GM12878 (cell line): ENCODE results near the gene DNAJC22. TPM values are rescaled to one million over a fixed set of nuclear protein-coding genes. Genes with fewer than 3 reads are reported as not detected.

ENCODE experiments used
- ATAC-seq: fragments of 200-7000 bp; cut with Tn5 transposase; 3 replicates; pipeline ENCODE4 v1.9.1; 2020; ENCODE audit warnings: mild to moderate bottlenecking, moderate library complexity
- BruUV-seq: library from RNA; stranded (reverse); fragments of 400-500 nt; replicated peaks from 2 replicates; lab custom pipeline; 2021; lab: Mats Ljungman, UMichigan
- CTCF ChIA-PET: fragments of 300-600 bp; sonication (Branson Sonifier 250); formaldehyde crosslinking; extraction: SDS; loops from one replicate; lab custom pipeline; 2021; ENCODE audit warnings: inconsistent platforms; lab: Yijun Ruan, JAX
- POLR2A ChIA-PET: fragments of 350-600 bp; formaldehyde crosslinking; extraction: SDS; loops from one replicate; lab custom pipeline; 2021; ENCODE audit warnings: inconsistent platforms; lab: Charles Lee
- RAD21 ChIA-PET: fragments of 300-600 bp; sonication (Branson Sonifier 250); formaldehyde crosslinking; loops from one replicate; lab custom pipeline; 2023; ENCODE audit warnings: antibody characterized with exemption; ENCODE audit not compliant: unreplicated experiment; lab: Charles Lee
- SMC1A ChIA-PET: fragments of 300-600 bp; sonication (Branson Sonifier 250); formaldehyde crosslinking; loops from one replicate; lab custom pipeline; 2023; ENCODE audit not compliant: unreplicated experiment, uncharacterized antibody; lab: Charles Lee
- DNase-seq: peaks from one replicate; pipeline ENCODE4 v3.0.0-alpha.2; 2011; ENCODE audit warnings: low read depth, low spot score
- FAIRE-seq: peaks from 3 replicates; lab custom pipeline; 2011; peaks lifted over from hg19 to GRCh38; lab: Jason Lieb, UNC
- H2AFZ ChIP-seq: 2 replicates; pipeline ENCODE4 v1.6.0; 2011; ENCODE audit warnings: low read depth, low read length, control low read depth; ENCODE audit not compliant: control insufficient read depth
- H3K27ac ChIP-seq: 2 replicates; pipeline ENCODE4 v1.5.1; 2011; ENCODE audit warnings: control low read depth; ENCODE audit not compliant: control insufficient read depth, insufficient read depth
- H3K27me3 ChIP-seq, 2 experiments: replicated peaks in 1 of 2; 2 replicates each; pipeline versions ENCODE4 v1.6.0 to v1.6.1; 2011; ENCODE audit warnings: low read length in 1 of 2; ENCODE audit not compliant: control insufficient read depth in 2 of 2, insufficient read depth in 2 of 2
- H3K36me3 ChIP-seq, 2 experiments: 2 replicates each; pipeline ENCODE4 v1.5.1; 2011; ENCODE audit warnings: low read length in 1 of 2; ENCODE audit not compliant: control insufficient read depth in 2 of 2, insufficient read depth in 2 of 2
- H3K4me1 ChIP-seq: 2 replicates; pipeline ENCODE4 v1.6.1; 2011; ENCODE audit warnings: mild to moderate bottlenecking, low read length, moderate library complexity, mixed read lengths; ENCODE audit not compliant: control insufficient read depth, insufficient read depth
- H3K4me2 ChIP-seq: 2 replicates; pipeline ENCODE4 v1.6.0; 2011; ENCODE audit warnings: control low read depth; ENCODE audit not compliant: control insufficient read depth, insufficient read depth
- H3K4me3 ChIP-seq: fragments of 200-600 bp; sonication (generic); 2 replicates; pipeline ENCODE4 v1.5.1; 2016
- H3K79me2 ChIP-seq: 2 replicates; pipeline ENCODE4 v1.6.0; 2011; ENCODE audit warnings: low read length; ENCODE audit not compliant: control insufficient read depth, insufficient read depth
- H3K9ac ChIP-seq: 2 replicates; pipeline ENCODE4 v1.8.0; 2011; ENCODE audit warnings: low read length, control low read depth, mixed read lengths; ENCODE audit not compliant: control insufficient read depth, insufficient read depth
- H3K9me3 ChIP-seq: replicated peaks from 3 replicates; pipeline ENCODE4 v1.5.1; 2011; ENCODE audit warnings: mild to moderate bottlenecking, low read length; ENCODE audit not compliant: control insufficient read depth, insufficient read depth
- H4K20me1 ChIP-seq: 2 replicates; pipeline ENCODE4 v1.6.0; 2011; ENCODE audit not compliant: control insufficient read depth, insufficient read depth
- CREB1 ChIP-seq: IDR thresholded peaks from 2 replicates; pipeline ENCODE4 v1.6.1; 2012; ENCODE audit warnings: low read depth, mild to moderate bottlenecking, inconsistent platforms
- FOS ChIP-seq: IDR thresholded peaks from 3 replicates; pipeline ENCODE4 v1.6.1; 2011; ENCODE audit warnings: borderline replicate concordance; ENCODE audit not compliant: insufficient read length; ENCODE audit errors: extremely low read depth
- HDGF ChIP-seq: fragments of 450-650 bp; IDR thresholded peaks from 2 replicates; pipeline ENCODE4 v1.6.1; 2016; ENCODE audit warnings: antibody characterized with exemption
- MEF2A ChIP-seq: IDR thresholded peaks from 2 replicates; pipeline ENCODE4 v1.6.1; 2011; ENCODE audit warnings: low read depth, mild to moderate bottlenecking, low read length, moderate library complexity; ENCODE audit not compliant: insufficient read depth
- POLR2A ChIP-seq: IDR thresholded peaks from 2 replicates; pipeline ENCODE4 v1.6.1; 2011; ENCODE audit warnings: low read depth, mild to moderate bottlenecking, low read length
- POLR2AphosphoS2 ChIP-seq: IDR thresholded peaks from 2 replicates; pipeline ENCODE4 v1.6.1; 2011; ENCODE audit warnings: low read depth, mild to moderate bottlenecking, low read length, improper control_type of control experiment, moderate library complexity
- SMAD5 ChIP-seq: IDR thresholded peaks from 2 replicates; pipeline ENCODE4 v1.6.1; 2016; ENCODE audit warnings: antibody characterized with exemption, low read depth
- STAT1 ChIP-seq: fragments of 450-650 bp; conservative IDR thresholded peaks from 2 replicates; pipeline ENCODE4 v1.6.1; 2014; ENCODE audit warnings: antibody characterized with exemption, mild to moderate bottlenecking
- TCF12 ChIP-seq: IDR thresholded peaks from 2 replicates; pipeline ENCODE4 v1.6.1; 2011; ENCODE audit warnings: low read depth, mild to moderate bottlenecking, low read length
- WRNIP1 ChIP-seq: IDR thresholded peaks from 2 replicates; pipeline ENCODE4 v1.6.1; 2011; ENCODE audit warnings: low read depth, low read length, improper control_type of control experiment, borderline replicate concordance
- ZSCAN29 ChIP-seq: fragments of 450-650 bp; IDR thresholded peaks from 2 replicates; pipeline ENCODE4 v1.6.1; 2017; ENCODE audit warnings: mild to moderate bottlenecking, moderate library complexity
- WGBS: methylation state at CpG from one replicate; pipeline ENCODE4 v1.1.6; 2016; ENCODE audit warnings: low lambda C conversion rate; ENCODE audit not compliant: insufficient replicate concordance, insufficient coverage; ENCODE audit errors: missing lambda C conversion rate; 5-methylcytosine and 5-hydroxymethylcytosine counted together
- in situ Hi-C: fragments of 300-500 bp; cut with MboI; formaldehyde crosslinking; loops from 9 replicates; pipeline ENCODE4 v1.14.3; 2018; ENCODE audit warnings: mixed read lengths
- intact Hi-C: fragments of 100-400 bp; cut with micrococcal nuclease; formaldehyde crosslinking; loops from one replicate; pipeline ENCODE4 v1.14.2; 2022; ENCODE audit not compliant: unreplicated experiment
- polyA plus RNA-seq, 11 experiments: library from polyadenylated mRNA; depleted of rRNA in 4 of 11; unstranded in 6 of 11; stranded (reverse) in 5 of 11; fragments of >200 nt; fragmentation: Nextera tagmentation in 4 of 11; fragmentation: Illumina TruSeq in 1 of 11; extraction: Ambion mirVana in 4 of 11; extraction: Trizol in 1 of 11; gene quantifications; 1 replicate in 1 of 11; 2 replicates in 10 of 11; pipeline versions ENCODE4 v1.2.1 to v1.2.3, GENCODE V29; 2011 to 2016; ENCODE audit warnings: inconsistent platforms in 2 of 11, missing spikeins in 2 of 11, low read depth in 1 of 11
- total RNA-seq, 4 experiments: library from RNA; depleted of rRNA in 3 of 4; stranded (reverse); fragments of >200 nt in 3 of 4; fragmentation: Illumina TruSeq in 1 of 4; extraction: Trizol in 1 of 4; gene quantifications; 2 replicates each; pipeline versions ENCODE4 v1.2.1 to v1.2.3, GENCODE V29; 2013 to 2021

Gene DNAJC22
- total and polyA plus RNA-seq, 10 of the 15 experiments (the other 5 are each of a cell fraction or from before 2014, with no cell fraction given) = 0.06 to 0.61 (median 0.13) TPM; not detected in 3

GRCh38 chr12:49334681-49335080, 12.0 kb upstream of the DNAJC22 start:
- BruUV-seq = no TSS peak
- no peak for ATAC-seq

More at GRCh38 chr12:49334681-49335080, 12.0 kb upstream of the DNAJC22 start:
- TF ChIP-seq WRNIP1 (no peak), TCF12 (no peak), ZSCAN29 (no peak), SMAD5 (no peak), FOS (no peak), HDGF (no peak), MEF2A (no peak), POLR2A (no peak), CREB1 (no peak), STAT1 (no peak), POLR2AphosphoS2 (no peak)
- Histone ChIP-seq H3K4me3 (no peak overlapping the region), H4K20me1 (no peaks in the 10 kb centered on the region), H3K79me2 (no peaks in the 10 kb centered on the region), H3K36me3 (peaks cover 3 to 6% of the 10 kb centered on the region in 2 experiments; a peak in 2 of 4 replicates), H3K9me3 (no peaks in the 10 kb centered on the region; the same call in 2 of the 3 replicates), H2AFZ (no peak overlapping the region), H3K27me3 (peaks cover 11 to 12% of the 10 kb centered on the region in 2 experiments), H3K9ac (no peak overlapping the region), H3K4me2 (no peak overlapping the region), H3K27ac (no peak overlapping the region), H3K4me1 (no peaks in the 10 kb centered on the region)
- POLR2A ChIA-PET = interaction anchor here (0.5 kb wide), 1 partner anchor 195 kb away, joined by 5 read pairs; no protein-coding TSS in a partner anchor
- RAD21 ChIA-PET = no interaction called here
- WGBS = 52% methylated on average over 12 of the region's 12 CpGs
- FAIRE-seq = no peak
- CTCF ChIA-PET = interaction anchor here (0.8 to 4.7 kb wide), 4 partner anchors 12 to 246 kb away, joined by 3 to 25 read pairs (median 4); partner anchors contain the start of gene TROAP
- DNase-seq = no peak
- SMC1A ChIA-PET = interaction anchor here (1.3 kb wide), 1 partner anchor 45 kb away, joined by 5 read pairs; no protein-coding TSS in a partner anchor
- in situ Hi-C loops (loop anchor here (5.0 kb wide), 1 partner anchor 47 kb away; no protein-coding TSS in a partner anchor), intact Hi-C loops (no loop called here)
